IMR-90 (cell line): Measurements from ENCODE around the gene DHRSX. TPM values are rescaled to one million over a fixed set of nuclear protein-coding genes. Genes with fewer than 3 reads are reported as not detected.

Source experiments
- ATAC-seq: fragments of 200-7000 bp; cut with Tn5 transposase; 2 replicates; pipeline ENCODE4 v1.9.1; 2020; ENCODE audit warnings: low read depth, mild to moderate bottlenecking, moderate library complexity
- BruUV-seq: library from RNA; stranded (reverse); fragments of 400-500 nt; replicated peaks from 2 replicates; lab custom pipeline; 2021; lab: Mats Ljungman, UMichigan
- CTCF ChIA-PET: fragments of 300-600 bp; formaldehyde crosslinking; extraction: SDS; loops from one replicate; lab custom pipeline; 2021; ENCODE audit warnings: antibody characterized with exemption; lab: Yijun Ruan, JAX
- POLR2A ChIA-PET: fragments of 300-600 bp; sonication (Branson Sonifier 250); formaldehyde crosslinking; loops from one replicate; lab custom pipeline; 2022; ENCODE audit warnings: antibody characterized with exemption; ENCODE audit not compliant: unreplicated experiment; lab: Charles Lee
- DNase-seq: peaks from one replicate; pipeline ENCODE4 v3.0.0; 2013
- H2AFZ ChIP-seq: replicated peaks from 2 replicates; pipeline ENCODE3; 2013; ENCODE audit warnings: low read length, mild to moderate bottlenecking; ENCODE audit not compliant: poor library complexity
- H2AK5ac ChIP-seq: 2 replicates; pipeline ENCODE4 v1.6.1; 2013; ENCODE audit warnings: low read depth, low read length, inconsistent platforms
- H2AK9ac ChIP-seq: replicated peaks from 2 replicates; pipeline ENCODE3; 2013; ENCODE audit warnings: mild to moderate bottlenecking, low read depth, low read length, moderate library complexity; ENCODE audit not compliant: poor library complexity
- H2BK120ac ChIP-seq: 2 replicates; pipeline ENCODE4 v1.6.1; 2013; ENCODE audit warnings: low read depth, low read length, inconsistent platforms
- H2BK15ac ChIP-seq: 3 replicates; pipeline ENCODE4 v1.6.1; 2013; ENCODE audit warnings: low read depth, low read length, inconsistent platforms
- H2BK20ac ChIP-seq: 2 replicates; pipeline ENCODE4 v1.6.1; 2013; ENCODE audit warnings: low read depth, mild to moderate bottlenecking, inconsistent platforms, low read length, moderate library complexity
- H2BK5ac ChIP-seq: 2 replicates; pipeline ENCODE4 v1.6.1; 2013; ENCODE audit warnings: mild to moderate bottlenecking, low read depth, low read length, inconsistent platforms; ENCODE audit not compliant: poor library complexity, severe bottlenecking
- H3K14ac ChIP-seq: replicated peaks from 2 replicates; pipeline ENCODE4 v1.6.1; 2013; ENCODE audit warnings: low read depth, low read length, inconsistent platforms
- H3K18ac ChIP-seq: 2 replicates; pipeline ENCODE4 v1.6.1; 2013; ENCODE audit warnings: low read depth, low read length, control low read depth
- H3K23ac ChIP-seq: 2 replicates; pipeline ENCODE4 v1.6.1; 2013; ENCODE audit warnings: low read depth, low read length, inconsistent platforms
- H3K27ac ChIP-seq: 2 replicates; pipeline ENCODE4 v1.5.1; 2013; ENCODE audit warnings: mild to moderate bottlenecking, control low read depth, low read length; ENCODE audit not compliant: insufficient read depth
- H3K27me3 ChIP-seq: 2 replicates; pipeline ENCODE4 v1.6.1; 2013; ENCODE audit warnings: low read length; ENCODE audit not compliant: control insufficient read depth, insufficient read depth
- H3K36me3 ChIP-seq: 2 replicates; pipeline ENCODE4 v1.6.1; 2013; ENCODE audit warnings: low read length, mixed read lengths; ENCODE audit not compliant: control insufficient read depth, insufficient read depth
- H3K4ac ChIP-seq: 2 replicates; pipeline ENCODE4 v1.6.1; 2013; ENCODE audit warnings: low read depth, low read length, inconsistent platforms
- H3K4me1 ChIP-seq: 2 replicates; pipeline ENCODE4 v1.6.1; 2013; ENCODE audit warnings: low read length, mixed read lengths; ENCODE audit not compliant: control insufficient read depth, insufficient read depth
- H3K4me2 ChIP-seq: 2 replicates; pipeline ENCODE4 v1.6.1; 2013; ENCODE audit warnings: low read depth, mild to moderate bottlenecking, control low read depth, low read length, moderate library complexity
- H3K4me3 ChIP-seq: 2 replicates; pipeline ENCODE4 v1.5.1; 2013; ENCODE audit warnings: low read depth, mild to moderate bottlenecking, control low read depth, low read length, moderate library complexity; ENCODE audit not compliant: insufficient read depth
- H3K56ac ChIP-seq: 2 replicates; pipeline ENCODE4 v1.6.1; 2013; ENCODE audit warnings: low read length, inconsistent platforms; ENCODE audit not compliant: insufficient read depth; ENCODE audit errors: extremely low read depth
- H3K79me1 ChIP-seq, 2 experiments: 2 replicates each; pipeline ENCODE4 v1.6.1; 2013; ENCODE audit warnings: low read length in 2 of 2, inconsistent platforms in 1 of 2, low read depth in 1 of 2
- H3K9ac ChIP-seq: 2 replicates; pipeline ENCODE4 v1.6.1; 2013; ENCODE audit warnings: low read depth, low read length, control low read depth
- H3K9me1 ChIP-seq: 2 replicates; pipeline ENCODE4 v1.6.1; 2013; ENCODE audit warnings: low read length, inconsistent platforms; ENCODE audit not compliant: insufficient read depth
- H3K9me3 ChIP-seq: 2 replicates; pipeline ENCODE4 v1.6.1; 2013; ENCODE audit warnings: low read length; ENCODE audit not compliant: control insufficient read depth, insufficient read depth
- H4K20me1 ChIP-seq: 2 replicates; pipeline ENCODE4 v1.6.1; 2013; ENCODE audit warnings: low read length, inconsistent platforms; ENCODE audit not compliant: insufficient read depth
- H4K5ac ChIP-seq: 2 replicates; pipeline ENCODE4 v1.6.1; 2013; ENCODE audit warnings: mild to moderate bottlenecking, low read depth, low read length, control low read depth
- H4K8ac ChIP-seq, 2 experiments: 2 replicates each; pipeline ENCODE4 v1.6.1; 2013; ENCODE audit warnings: low read depth in 2 of 2, low read length in 2 of 2, control low read depth in 1 of 2, inconsistent platforms in 1 of 2
- H4K91ac ChIP-seq: 2 replicates; pipeline ENCODE4 v1.6.1; 2013; ENCODE audit warnings: low read depth, low read length, inconsistent platforms; ENCODE audit not compliant: insufficient read depth
- CEBPB ChIP-seq: IDR thresholded peaks from 2 replicates; pipeline ENCODE4 v1.6.1; 2012; ENCODE audit warnings: low read depth, low read length, improper control_type of control experiment
- CHD1 ChIP-seq: IDR thresholded peaks from 2 replicates; pipeline ENCODE4 v1.6.1; 2012; ENCODE audit warnings: low read depth, low read length, improper control_type of control experiment
- FOS ChIP-seq: fragments of 150-350 bp; IDR thresholded peaks from 2 replicates; pipeline ENCODE4 v1.6.1; 2016; ENCODE audit warnings: low read depth, low read length
- RCOR1 ChIP-seq: IDR thresholded peaks from 2 replicates; pipeline ENCODE4 v1.6.1; 2012; ENCODE audit warnings: mild to moderate bottlenecking, low read length, improper control_type of control experiment; ENCODE audit not compliant: insufficient replicate concordance
- WGBS, 2 experiments: methylation state at CpG; one replicate each; pipeline versions ENCODE4 v1.1.5 to v1.1.7; 2013; ENCODE audit warnings: missing lambda C conversion rate in 2 of 2; ENCODE audit not compliant: insufficient read length in 1 of 2; ENCODE audit errors: extremely low coverage in 2 of 2; 5-methylcytosine and 5-hydroxymethylcytosine counted together
- dilution Hi-C: fragments of 300-500 bp; cut with HindIII; formaldehyde crosslinking; loops from one replicate; pipeline ENCODE4 v1.14.3; 2018; ENCODE audit warnings: low sequenced_read_pairs; ENCODE audit not compliant: unreplicated experiment
- in situ Hi-C: fragments of 300-500 bp; cut with MboI; formaldehyde crosslinking; loops from 3 replicates; pipeline ENCODE4 v1.14.3; 2019; ENCODE audit warnings: low sequenced_read_pairs, inconsistent platforms, mixed read lengths
- intact Hi-C: fragments of 100-400 bp; cut with micrococcal nuclease; formaldehyde crosslinking; loops from 2 replicates; pipeline ENCODE4 v1.10.0; 2022
- polyA plus RNA-seq, 3 experiments: library from polyadenylated mRNA; depleted of rRNA; stranded (reverse); fragments of >200 nt; gene quantifications; 2 replicates each; pipeline ENCODE4 v1.2.3, GENCODE V29; 2012; ENCODE audit warnings: low replicate concordance in 1 of 3
- total RNA-seq: library from RNA; depleted of rRNA; stranded (reverse); fragments of >200 nt; gene quantifications from 2 replicates; pipeline ENCODE4 v1.2.3, GENCODE V29; 2012
- TF ChIP-seq, protein P1 (sequence below): fragments of 150-350 bp; IDR thresholded peaks from 2 replicates; pipeline ENCODE4 v1.6.1; 2017; ENCODE audit warnings: mild to moderate bottlenecking, antibody characterized with exemption, low read length, low read depth

Gene DHRSX
- total and polyA plus RNA-seq, 2 of the 4 experiments (the other 2 are of a cell fraction), result 26.2 to 38.0 TPM

DNA sequence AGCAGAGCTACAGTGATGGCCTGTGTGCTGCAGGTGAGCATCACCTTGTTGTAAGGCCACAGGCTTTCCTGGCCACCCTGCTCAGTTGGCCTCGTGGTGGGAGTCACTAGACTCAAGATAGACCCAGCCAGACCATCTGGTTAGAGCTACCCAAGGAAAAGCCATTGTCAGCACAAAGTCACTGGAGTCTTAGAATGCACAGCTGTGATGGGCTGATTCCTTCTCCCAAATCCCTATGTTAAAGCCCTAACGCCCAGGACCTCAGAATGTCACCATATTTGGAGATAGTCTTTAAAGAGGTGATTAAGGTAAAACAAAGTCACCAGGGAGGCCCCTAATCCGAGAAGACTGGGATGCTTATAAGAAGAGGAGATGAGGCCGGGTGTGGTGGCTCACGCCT lies 173.4 kb downstream of the DHRSX start:
- H3K79me1 ChIP-seq, result peaks cover 0 to 9% of the 10 kb centered on the region in 2 experiments; a peak in 2 of 4 replicates
- H3K9ac ChIP-seq, result no peak overlapping the region
- no peak overlapping the region for H3K27ac ChIP-seq
- H2AK5ac ChIP-seq, result no peak overlapping the region
- H3K36me3 ChIP-seq, result no peaks in the 10 kb centered on the region
- no TSS peak for BruUV-seq
- H3K23ac ChIP-seq, result no peak overlapping the region
- H4K20me1 ChIP-seq, result no peaks in the 10 kb centered on the region
- no peak overlapping the region for H2AFZ ChIP-seq
- POLR2A ChIA-PET, result no interaction called here
- no peaks in the 10 kb centered on the region for H3K27me3 ChIP-seq
- intact Hi-C loops (no loop called here), in situ Hi-C loops (no loop called here), dilution Hi-C loops (no loop called here)
- no peak overlapping the region for H3K56ac ChIP-seq
- no peak overlapping the region for H4K8ac ChIP-seq
- no peaks in the 10 kb centered on the region; the same call in 1 of the 2 replicates for H3K4me1 ChIP-seq
- no peak overlapping the region for H2BK20ac ChIP-seq
- H4K91ac ChIP-seq, result no peak overlapping the region
- no peak overlapping the region for H3K14ac ChIP-seq
- CTCF ChIA-PET, result no interaction called here
- TF ChIP-seq FOS (no peak), CHD1 (no peak), CEBPB (no peak), RCOR1 (no peak)
- TF ChIP-seq, protein P1, sequence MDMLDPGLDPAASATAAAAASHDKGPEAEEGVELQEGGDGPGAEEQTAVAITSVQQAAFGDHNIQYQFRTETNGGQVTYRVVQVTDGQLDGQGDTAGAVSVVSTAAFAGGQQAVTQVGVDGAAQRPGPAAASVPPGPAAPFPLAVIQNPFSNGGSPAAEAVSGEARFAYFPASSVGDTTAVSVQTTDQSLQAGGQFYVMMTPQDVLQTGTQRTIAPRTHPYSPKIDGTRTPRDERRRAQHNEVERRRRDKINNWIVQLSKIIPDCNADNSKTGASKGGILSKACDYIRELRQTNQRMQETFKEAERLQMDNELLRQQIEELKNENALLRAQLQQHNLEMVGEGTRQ, result no peak
- H3K9me1 ChIP-seq, result no peaks in the 10 kb centered on the region; the same call in 1 of the 2 replicates
- ATAC-seq, result no peak
- no peaks in the 10 kb centered on the region for H3K9me3 ChIP-seq
- no peak overlapping the region for H2BK15ac ChIP-seq
- WGBS, 2 experiments, result 80% methylated on average over 1 of the region's 5 CpGs; no CpG with 5 or more reads in 1 of the 2 experiments
- no peak for DNase-seq
- no peak overlapping the region for H3K18ac ChIP-seq
- no peak overlapping the region for H4K5ac ChIP-seq
- no peak overlapping the region for H3K4me3 ChIP-seq
- H2BK120ac ChIP-seq, result no peak overlapping the region
- H2AK9ac ChIP-seq, result no peak overlapping the region
- H3K4ac ChIP-seq, result no peak overlapping the region
- no peak overlapping the region for H3K4me2 ChIP-seq
- no peak overlapping the region for H2BK5ac ChIP-seq
